ENCODE data around the gene BRWD1.

The BRWD1 gene

DNA sequence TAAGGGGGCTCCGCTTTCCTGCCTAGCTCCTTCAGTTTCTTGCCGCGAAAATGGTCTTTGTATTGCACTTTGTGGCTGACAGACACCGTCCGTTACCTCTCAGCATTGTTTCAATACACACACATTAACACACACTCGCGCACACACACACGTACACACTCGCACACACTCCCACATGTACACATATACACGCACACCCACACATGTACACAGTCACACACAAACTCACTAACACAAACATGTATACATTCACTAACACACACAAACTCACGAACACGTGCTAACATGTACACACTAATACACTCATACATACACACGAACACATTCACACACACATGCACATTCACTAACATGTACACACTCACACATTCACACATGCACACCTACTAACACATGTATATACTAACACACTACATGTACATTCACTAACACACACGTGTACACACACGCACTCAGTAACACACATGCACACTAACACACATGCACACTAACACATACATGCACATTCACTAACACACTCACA is 179.1 kb downstream of the BRWD1 start:
- DNase-seq (ENCODE audit: low read depth in 2 of 2): no peak

All from stimulated activated CD4-positive, alpha-beta T cell treated with anti-CD3 and anti-CD28 coated beads, Interleukin-1b, Interleukin-23, amount 100 ng/mL, for 4 hours (primary cell).